ENCODE data around the gene MNS1.

Gene MNS1

DNA sequence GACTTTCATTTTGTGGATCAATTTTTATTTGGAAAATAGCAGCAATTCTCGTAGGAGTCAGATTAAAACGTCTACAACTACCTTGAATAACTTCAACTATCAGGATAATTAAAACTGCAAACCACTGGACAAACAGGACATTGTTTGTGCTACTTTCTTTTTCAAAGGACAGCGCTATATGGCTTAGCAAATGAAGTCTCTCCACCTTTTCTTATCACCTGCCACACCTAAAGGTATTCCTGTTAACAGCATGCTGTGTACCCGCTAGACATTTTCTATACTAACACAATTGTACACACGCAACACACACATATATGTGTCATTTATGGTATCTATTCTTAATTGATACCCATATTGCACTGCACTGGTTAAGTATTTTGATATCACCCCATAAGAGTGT, 19.2 kb downstream of the MNS1 start:
- Histone ChIP-seq H3K4me3 (ENCODE audit: low read depth in 1 of 2, low read length in 1 of 2) (no peak overlapping the region), H3K27ac (no peak overlapping the region), H3K9me3 (no peaks in the 10 kb centered on the region), H3K36me3 (no peaks in the 10 kb centered on the region), H3K4me1 (ENCODE audit: control insufficient read depth in 1 of 2, insufficient read depth in 1 of 2, low read depth in 1 of 2, low read length in 1 of 2) (no peaks in the 10 kb centered on the region), H3K27me3 (no peaks in the 10 kb centered on the region)
- TF ChIP-seq, protein P1, sequence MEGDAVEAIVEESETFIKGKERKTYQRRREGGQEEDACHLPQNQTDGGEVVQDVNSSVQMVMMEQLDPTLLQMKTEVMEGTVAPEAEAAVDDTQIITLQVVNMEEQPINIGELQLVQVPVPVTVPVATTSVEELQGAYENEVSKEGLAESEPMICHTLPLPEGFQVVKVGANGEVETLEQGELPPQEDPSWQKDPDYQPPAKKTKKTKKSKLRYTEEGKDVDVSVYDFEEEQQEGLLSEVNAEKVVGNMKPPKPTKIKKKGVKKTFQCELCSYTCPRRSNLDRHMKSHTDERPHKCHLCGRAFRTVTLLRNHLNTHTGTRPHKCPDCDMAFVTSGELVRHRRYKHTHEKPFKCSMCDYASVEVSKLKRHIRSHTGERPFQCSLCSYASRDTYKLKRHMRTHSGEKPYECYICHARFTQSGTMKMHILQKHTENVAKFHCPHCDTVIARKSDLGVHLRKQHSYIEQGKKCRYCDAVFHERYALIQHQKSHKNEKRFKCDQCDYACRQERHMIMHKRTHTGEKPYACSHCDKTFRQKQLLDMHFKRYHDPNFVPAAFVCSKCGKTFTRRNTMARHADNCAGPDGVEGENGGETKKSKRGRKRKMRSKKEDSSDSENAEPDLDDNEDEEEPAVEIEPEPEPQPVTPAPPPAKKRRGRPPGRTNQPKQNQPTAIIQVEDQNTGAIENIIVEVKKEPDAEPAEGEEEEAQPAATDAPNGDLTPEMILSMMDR (IDR thresholded peaks at IDR 0.05), result no peak

DNA sequence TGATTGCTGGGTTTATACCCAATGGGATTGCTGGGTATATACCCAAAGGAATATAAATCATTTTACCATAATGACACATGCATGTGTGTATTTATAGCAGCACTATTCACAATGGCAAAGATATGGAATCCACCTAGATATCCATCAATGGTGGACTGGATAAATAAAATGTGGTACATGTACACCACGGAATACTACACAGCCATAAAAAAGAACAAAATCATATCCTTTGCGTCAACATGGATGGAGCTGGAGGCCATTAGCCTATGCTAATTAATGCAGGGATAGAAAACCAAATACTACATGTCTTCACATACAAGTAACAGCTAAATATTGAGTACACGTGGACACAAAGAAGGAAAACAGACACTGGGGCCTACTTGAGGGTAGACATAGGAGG, 22.6 kb downstream of the MNS1 start:
- Histone ChIP-seq H3K9me3 (no peaks in the 10 kb centered on the region), H3K4me1 (ENCODE audit: control insufficient read depth in 1 of 2, insufficient read depth in 1 of 2, low read depth in 1 of 2, low read length in 1 of 2) (no peaks in the 10 kb centered on the region), H3K27ac (no peak overlapping the region), H3K27me3 (no peaks in the 10 kb centered on the region), H3K4me3 (ENCODE audit: low read depth in 1 of 2, low read length in 1 of 2) (no peak overlapping the region), H3K36me3 (no peaks in the 10 kb centered on the region)
- TF ChIP-seq, protein P1 (IDR thresholded peaks at IDR 0.05), result no peak

DNA sequence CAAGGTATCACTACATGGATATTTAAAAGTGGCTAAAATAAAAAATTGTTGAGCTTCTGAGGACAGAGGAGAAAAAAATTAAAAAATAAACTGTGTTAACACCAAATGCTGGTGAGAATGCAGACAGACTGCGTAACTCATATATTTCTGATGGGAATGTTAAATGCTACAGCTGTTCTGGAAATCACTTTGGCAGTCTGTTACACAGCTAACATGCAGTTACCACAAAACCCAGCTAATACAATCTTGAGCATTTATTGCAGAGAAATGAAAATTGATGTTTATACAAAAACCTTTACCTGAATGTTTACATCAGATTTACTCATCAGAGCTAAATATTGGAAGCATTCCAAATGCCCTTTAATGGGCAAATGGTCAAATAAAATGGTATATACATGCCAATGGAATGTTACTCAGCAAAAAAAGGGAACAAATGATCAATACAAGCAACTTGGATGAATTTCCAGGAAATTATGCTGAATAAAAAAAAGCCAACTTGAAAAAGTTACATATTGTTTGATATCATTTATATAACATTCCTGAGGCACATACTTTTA, 24.6 kb downstream of the MNS1 start:
- no peaks in the 10 kb centered on the region for H3K36me3 ChIP-seq
- H3K9me3 ChIP-seq, result no peaks in the 10 kb centered on the region
- H3K27ac ChIP-seq, result no peak overlapping the region
- H3K27me3 ChIP-seq, result no peaks in the 10 kb centered on the region
- TF ChIP-seq, protein P1 (IDR thresholded peaks at IDR 0.05), result no peak
- H3K4me3 ChIP-seq (ENCODE audit: low read depth in 1 of 2, low read length in 1 of 2), result no peak overlapping the region
- no peaks in the 10 kb centered on the region for H3K4me1 ChIP-seq (ENCODE audit: control insufficient read depth in 1 of 2, insufficient read depth in 1 of 2, low read depth in 1 of 2, low read length in 1 of 2)

DNA sequence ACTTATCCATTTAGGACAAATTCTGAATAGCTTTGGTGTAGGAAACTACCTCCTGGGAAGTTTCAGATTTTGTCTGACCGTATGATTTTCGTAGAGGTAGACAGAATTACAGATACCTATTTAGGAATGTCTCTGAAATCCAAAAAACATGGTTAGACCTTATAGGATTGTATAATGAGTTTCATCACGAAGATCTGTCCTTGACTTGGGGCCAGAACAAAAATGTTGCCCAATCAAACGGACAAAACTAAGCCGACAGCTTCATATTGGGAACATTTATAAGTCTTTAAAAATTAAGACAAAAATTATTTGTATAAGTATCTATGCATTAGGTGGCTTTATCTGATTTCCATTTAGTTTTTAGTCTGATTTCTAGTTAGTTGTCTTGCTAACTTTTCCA, 32.6 kb downstream of the MNS1 start:
- no peak overlapping the region for H3K4me3 ChIP-seq (ENCODE audit: low read depth in 1 of 2, low read length in 1 of 2)
- H3K9me3 ChIP-seq, result no peaks in the 10 kb centered on the region
- no peak overlapping the region for H3K27ac ChIP-seq
- no peaks in the 10 kb centered on the region for H3K36me3 ChIP-seq
- H3K4me1 ChIP-seq (ENCODE audit: control insufficient read depth in 1 of 2, insufficient read depth in 1 of 2, low read depth in 1 of 2, low read length in 1 of 2), result no peaks in the 10 kb centered on the region
- no peaks in the 10 kb centered on the region for H3K27me3 ChIP-seq
- TF ChIP-seq, protein P1 (IDR thresholded peaks at IDR 0.05), result no peak

DNA sequence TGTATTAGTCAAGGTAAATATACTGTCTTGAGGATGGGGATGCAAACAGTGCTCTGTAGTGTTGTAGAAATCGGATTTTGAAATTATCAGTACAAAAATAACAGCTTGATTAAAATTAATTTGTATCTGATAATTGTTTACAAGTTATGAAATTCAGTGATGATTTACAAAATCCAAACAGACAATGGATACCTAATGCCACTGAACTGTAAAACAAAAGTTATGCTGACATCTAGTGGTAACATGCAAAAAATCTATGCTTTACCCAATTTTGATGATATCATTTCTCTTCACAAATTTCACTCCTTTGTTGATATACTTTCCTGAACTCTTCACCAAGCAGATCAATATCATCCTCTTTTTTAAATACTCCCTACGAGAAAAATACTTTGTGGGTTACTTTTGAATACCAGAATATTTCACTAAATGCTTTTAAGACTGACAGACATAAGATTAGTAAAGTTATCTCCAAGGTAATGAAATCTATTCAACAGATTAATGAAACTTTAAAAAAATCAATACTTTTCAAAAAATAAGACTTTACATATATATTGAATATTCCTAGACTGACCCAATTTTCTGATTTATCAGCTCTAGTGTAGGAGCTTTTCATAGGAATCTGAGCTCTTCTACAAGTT, 36.0 kb downstream of the MNS1 start:
- TF ChIP-seq, protein P1 (IDR thresholded peaks at IDR 0.05), result no peak

More for the DNA sequence above, 36.0 kb downstream of the MNS1 start:
- no peak overlapping the region for H3K4me3 ChIP-seq (ENCODE audit: low read depth in 1 of 2, low read length in 1 of 2)
- no peaks in the 10 kb centered on the region for H3K9me3 ChIP-seq
- no peaks in the 10 kb centered on the region for H3K27me3 ChIP-seq
- no peaks in the 10 kb centered on the region for H3K4me1 ChIP-seq (ENCODE audit: control insufficient read depth in 1 of 2, insufficient read depth in 1 of 2, low read depth in 1 of 2, low read length in 1 of 2)
- H3K27ac ChIP-seq, result no peak overlapping the region
- H3K36me3 ChIP-seq, result no peaks in the 10 kb centered on the region
